NCI-H1417 (cell line): ENCODE data around the gene KRT27.
"Not testable (repeated sequence)": the region's sequence is repeated elsewhere in the genome, so short reads cannot be mapped to it uniquely, and the experiment has no call there.

Experiments
- DNase-seq, 3 experiments: peaks; one replicate each; lab custom pipeline; 2025; lab: John Stamatoyannopoulos, UW

Gene KRT27, protein sequence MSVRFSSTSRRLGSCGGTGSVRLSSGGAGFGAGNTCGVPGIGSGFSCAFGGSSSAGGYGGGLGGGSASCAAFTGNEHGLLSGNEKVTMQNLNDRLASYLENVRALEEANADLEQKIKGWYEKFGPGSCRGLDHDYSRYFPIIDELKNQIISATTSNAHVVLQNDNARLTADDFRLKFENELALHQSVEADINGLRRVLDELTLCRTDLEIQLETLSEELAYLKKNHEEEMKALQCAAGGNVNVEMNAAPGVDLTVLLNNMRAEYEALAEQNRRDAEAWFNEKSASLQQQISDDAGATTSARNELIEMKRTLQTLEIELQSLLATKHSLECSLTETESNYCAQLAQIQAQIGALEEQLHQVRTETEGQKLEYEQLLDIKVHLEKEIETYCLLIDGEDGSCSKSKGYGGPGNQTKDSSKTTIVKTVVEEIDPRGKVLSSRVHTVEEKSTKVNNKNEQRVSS

DNA sequence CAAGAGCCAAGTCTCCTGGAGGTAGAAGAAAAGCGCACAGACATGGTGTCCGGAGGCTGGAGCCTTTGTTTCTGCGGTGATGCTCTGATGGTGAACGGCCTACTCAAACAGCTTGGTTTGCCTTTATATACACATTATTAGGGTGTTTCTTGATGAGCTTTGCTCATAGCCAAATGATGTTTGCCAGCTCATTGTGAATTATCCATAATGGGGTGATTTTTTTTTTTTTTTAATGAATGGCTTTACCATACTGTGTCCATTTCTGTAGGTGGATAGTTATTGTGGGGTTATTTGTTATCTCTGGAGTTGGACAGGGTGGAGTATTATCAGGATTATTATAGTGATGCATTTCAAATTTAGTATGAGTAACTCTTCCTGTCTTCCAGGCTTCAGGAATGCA, at the start of gene KRT27:
TSS of gene KRT27 (minus strand) at position 101 of the 400 bp plus-strand sequence. CDS start at position 44, 57 bp downstream.
- no peak for DNase-seq

DNA sequence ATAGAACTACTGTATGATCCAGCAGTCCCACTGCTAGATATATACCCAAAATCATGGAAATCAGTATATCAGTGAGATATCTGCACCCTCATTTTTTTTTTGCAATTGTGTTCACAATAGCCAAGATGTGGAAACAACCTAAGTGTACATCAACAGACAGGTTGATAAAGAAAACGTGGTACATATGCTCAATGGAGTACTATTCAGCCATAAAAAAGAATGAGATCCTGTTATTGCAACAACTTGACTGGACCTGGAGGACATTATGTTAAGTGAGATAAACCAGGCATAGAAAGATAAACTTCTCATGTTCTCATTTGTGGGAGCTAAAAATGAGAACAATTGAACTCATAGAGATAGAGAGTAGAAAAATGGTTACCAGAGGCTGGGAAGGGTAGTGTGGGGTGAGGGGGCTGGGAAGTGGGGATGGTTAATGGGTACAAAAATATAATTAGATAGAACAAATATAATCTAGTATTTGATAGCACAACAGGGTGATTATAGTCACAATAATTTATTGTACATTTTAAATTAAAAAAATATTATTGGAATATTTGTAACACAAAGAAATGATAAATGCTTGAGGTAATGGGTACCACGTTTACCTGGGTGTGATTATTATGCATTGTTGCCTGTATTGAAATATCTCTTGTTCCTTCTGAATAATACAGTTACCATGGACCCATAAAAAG, 47.9 kb upstream of the KRT27 start:
- no peak for DNase-seq

DNA sequence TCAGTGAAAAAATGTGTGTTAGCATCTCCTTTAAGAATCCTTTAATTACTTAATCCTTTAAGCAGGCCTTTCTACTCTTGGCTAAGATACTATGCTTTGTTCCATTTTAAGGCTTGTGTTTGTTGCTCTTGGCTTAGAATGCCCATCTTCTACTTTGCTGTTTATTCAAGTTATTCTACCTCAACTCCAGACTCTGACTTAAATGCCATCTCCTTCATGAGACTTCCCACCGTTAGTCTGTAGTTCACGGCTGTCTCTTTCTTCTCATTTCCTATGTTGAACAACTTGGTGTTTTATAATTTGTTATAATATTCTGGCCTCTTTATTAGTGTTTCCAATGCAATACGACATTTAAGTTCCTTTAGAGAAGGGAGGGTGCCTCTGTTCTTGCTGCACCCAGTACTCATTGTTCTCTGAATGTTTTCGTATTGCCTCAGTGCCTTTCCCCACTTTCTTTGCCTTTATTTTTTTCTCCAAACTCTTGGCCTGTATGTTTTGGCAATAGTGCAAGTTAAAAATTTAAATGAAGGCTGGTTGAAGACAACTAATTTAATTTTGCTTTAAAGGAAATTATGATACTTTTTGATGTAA, 46.2 kb upstream of the KRT27 start:
- DNase-seq: no peak

DNA sequence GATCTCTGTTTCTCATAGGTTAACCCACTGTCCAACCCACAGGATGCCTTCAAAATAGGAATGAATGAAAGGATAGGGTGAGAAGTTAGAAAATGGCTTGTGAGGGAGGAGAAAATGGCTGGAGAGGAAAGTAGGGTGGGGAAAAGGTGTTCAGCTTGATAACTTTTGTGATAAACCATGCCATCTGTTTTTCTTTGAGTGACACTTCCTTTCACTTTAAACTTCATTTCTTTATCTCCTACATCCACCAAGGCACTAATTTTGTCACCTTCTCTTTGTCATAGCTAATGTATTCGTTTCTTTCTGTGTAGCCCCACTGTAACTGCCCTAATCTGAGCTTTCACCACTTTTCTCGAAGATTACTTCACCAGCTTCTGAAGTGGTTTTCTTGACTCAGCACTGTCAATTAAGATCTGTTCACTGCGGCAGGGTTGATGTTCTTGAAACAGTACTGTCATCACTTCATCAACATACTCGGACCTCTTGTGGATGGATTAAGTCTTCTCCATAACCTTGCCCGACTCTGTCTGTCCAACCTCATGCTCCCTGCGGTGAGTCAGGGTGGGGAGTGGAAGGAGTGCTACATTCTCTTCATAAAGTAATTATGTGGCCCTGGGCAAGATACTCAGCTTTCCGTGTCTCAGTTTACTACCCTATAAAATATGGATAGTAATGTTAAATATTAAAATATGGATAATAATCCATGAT, 45.5 kb upstream of the KRT27 start:
- no peak for DNase-seq

DNA sequence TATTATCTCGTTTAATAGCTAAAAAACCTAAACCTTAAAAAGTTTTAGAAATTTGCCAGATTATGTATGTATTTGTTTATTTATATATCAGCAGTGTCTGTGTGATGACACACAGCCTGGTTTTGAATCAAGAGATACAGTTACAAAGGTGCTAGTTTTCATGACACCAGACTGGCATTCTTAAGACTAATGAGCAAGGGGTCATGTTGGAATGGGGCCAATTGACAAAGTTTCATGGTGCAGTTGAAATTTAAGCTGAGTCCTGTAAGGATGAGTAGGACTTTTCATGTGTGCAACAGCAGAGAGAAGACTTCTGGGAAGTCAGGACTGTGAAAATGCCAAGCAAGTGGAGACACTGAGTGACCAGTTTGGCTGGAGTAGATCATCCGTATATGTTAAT, 43.2 kb upstream of the KRT27 start:
- no peak for DNase-seq

DNA sequence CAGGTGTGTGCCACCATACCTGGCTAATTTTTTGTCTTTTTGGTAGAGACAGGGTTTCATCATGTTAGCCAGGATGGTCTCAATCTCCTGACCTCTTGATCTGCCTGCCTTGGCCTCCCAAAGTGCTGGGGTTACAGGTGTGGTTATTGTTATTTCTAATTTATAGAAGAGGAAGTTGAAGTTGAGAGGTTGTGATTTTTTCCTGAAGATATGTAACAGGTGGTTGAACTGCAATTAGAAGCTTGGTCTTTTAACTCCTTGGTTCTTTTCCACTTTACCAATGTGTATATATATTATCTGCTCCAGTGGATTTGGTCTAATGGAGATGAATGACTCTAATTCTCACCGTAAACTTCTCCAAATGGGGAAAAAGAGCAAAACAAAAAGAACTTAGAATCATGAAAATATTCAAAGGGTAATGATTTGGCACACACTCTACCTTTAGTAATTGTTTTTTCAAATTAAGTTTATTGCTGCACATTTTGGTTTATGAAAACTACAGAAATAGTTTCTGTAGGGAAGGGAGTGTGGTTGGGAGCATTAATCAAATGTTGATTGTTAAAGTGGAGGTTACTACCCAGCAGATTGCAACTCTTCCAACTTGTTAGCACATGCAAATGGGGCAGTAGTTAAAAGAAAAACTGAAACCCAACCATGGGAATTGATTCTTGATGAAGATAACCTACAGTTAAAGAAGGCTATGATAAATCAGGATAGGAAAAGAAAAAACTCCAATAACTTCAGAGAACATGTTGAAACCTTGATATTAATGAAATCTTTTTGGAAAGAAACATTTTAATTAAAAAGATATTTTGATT, 41.9 kb upstream of the KRT27 start:
- DNase-seq: no peak

DNA sequence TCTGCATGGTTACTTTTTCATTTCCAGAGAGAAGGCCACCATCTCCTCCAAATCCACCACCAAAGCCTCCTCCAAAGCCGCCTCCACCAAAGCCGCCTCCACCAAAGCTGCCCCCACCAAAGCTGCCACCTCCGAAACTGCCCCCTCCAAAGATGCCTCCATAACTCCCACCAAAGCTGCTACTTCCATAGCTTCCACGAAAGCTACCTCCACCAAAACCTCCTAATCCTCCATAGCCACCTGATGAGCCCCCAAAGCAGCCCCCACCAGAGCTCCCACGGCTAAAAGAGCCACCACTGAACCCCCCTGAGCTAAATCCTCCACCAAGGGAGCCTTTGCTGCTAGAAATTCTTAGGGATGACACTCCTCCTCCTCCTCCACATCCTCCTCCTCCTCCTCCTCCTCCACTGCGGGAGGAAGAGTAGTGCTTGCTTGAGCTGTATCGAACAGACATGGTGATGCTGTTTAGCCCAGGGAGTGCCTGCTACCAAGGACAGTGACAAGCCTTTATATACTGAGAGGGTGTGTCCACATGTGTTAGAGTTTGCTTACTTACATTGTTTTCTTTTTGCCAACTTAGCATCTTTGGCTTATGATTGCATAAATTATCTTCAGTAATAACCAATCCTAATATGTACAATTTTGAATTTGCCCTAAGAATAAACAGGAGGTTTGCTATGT, 39.9 kb upstream of the KRT27 start, which contains the start of gene KRT10:
TSS of gene KRT10 (minus strand) at position 483 of the 681 bp plus-strand sequence. CDS start at position 454, 29 bp downstream.
- DNase-seq: no peak

DNA sequence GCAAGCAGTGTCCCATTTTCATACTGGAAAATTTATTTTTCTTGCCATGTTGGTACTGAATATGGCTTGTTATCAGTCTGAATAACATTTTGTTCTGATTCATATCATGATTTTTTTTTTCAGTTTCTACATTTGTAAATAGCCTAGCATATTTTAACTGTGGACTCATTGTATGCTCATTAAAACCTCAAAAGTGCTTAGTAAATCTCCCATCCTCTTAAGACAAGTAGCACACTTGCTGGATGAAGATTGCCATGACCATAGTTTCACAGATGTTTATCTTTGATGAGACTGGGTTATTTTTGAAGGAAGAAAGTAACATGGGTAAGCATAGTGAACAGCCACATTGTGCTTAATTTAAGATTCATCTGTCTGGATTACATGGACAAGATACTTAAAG, 39.2 kb upstream of the KRT27 start:
- no peak for DNase-seq

DNA sequence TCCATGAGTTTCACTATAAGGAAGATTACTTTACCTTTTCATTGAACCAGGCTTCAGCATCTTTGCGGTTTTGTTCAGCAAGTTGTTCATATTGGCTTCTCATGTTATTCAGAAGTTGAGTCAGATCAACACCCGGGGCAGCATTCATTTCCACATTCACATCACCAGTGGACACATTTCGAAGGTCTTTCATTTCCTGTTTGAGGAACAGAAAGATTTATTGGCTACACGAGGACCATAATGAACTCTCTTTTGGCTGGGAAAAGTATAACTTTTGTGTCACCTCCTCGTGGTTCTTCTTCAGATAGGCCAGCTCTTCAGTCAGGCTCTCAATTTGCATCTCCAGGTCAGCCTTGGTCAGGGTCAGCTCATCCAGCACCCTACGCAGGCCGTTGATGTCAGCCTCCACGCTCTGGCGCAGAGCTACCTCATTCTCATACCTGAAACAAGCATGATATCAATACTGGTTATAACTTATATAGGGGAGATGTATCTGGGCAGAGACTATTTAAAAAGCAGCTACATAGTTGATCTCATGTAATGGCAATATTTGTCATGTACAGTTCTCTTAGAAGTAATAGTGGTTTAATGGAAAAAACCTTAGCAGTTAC, 38.0 kb upstream of the KRT27 start:
- no peak for DNase-seq

DNA sequence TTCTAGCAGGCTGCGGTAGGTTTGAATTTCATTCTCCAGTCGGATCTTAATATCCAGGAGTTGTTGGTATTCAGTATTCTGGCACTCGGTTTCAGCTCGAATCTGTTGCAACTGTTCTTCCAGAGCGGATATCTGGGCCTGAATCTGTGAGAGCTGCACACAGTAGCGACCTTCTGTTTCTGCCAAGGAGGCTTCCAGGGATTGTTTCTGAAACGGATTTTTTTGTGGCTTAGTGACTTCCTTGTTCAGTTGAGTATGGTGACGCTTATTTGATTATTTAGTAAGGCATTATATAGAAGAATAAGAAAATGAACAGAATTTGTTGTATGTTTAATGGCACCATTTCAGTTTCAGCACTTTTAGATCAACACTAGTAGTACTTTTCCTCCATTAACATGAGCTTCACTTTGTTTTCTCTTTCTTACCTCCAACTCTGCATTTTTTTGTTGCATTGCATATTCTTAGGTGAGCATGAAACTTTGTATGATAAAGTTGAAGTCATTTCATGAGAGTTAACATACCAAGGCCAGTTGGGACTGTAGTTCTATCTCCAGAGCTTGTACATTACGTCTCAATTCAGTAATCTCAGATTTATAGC, 37.3 kb upstream of the KRT27 start:
- DNase-seq: peak in 2 of 3 experiments; percentile 12 to 66

DNA sequence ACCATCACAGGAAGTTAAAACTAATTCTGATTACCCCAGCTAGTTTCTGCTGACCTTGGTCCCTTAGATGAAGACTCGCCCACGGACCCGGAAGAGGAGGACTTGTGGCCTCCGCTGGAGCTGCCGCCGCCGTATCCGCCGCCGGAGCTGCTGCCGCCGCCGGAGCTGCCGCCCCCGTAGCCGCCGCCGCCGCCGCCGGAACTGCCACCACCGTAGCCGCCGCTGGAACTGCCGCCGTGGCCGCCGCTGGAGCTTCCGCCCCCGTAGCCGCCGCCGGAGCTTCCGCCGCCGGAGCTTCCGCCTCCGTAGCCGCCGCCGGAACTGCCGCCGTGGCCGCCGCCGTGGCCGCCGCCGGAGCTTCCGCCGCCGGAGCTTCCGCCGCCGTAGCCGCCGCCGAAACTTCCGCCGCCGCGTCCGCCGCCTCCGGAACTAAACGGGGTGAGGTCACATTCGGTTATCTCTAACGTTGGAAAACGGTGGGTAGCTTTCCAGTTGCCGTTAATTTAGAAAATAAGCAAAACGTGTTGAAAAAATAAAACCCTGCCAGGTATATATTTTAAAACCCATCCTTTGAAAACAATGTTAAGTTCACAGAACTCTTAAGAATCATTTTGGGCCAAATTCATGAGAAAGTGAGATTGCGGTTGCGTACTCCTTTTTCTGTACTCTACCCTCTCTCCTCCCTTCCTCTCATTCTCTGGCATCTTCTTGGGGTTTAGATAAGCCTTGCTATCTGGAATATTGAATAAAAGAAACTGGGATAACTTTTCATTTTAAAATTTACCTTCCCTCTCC, 36.6 kb upstream of the KRT27 start:
- DNase-seq: peak; percentile 72 to 83 (median 78)

DNA sequence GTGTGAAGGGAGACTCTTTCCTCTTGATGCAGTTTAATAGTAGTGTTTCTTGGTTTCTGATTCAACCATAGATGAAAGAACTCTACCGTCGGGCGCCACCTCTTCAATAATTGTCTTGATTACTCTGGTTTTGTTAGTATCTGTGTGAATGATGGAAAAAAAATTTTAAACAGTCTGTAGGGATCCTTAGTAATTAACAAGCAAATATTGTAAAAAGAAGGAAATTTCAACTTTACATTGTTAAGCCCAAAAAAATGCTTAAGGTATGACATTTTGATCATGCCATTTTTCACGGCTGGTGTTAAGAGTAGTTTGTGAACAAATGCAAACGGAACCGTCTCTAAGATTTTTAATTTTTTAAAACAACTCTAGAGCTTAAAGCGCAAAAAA, 36.0 kb upstream of the KRT27 start:
- DNase-seq: peak in 1 of 3 experiments; percentile 53

DNA sequence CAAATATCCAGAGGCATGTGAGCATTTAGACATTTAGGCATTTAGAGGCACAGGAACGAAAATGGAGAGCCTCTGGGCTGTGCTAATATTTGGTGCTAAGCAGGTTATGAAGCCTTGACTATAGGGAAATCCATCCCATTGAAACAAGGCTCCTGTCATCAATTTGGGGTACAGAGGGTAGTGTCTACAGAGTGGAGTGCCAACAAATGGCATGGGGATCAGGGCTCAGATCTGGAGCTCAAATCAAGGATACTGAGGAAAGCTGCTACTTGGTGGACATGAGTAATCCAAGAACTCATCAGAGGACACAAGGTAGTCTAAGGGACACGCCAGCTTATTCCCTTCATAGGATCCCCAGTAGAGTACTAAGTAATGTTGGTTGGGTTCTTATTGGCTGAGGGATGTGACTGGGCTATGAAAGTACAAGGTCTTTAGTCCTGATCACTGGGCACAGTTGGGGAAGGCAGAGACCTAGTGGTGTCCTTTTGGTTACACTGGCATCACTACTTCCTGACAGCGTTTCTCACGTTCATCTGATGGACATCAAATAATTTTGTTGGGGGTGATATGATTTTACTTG, 34.8 kb upstream of the KRT27 start:
- DNase-seq: no peak

DNA sequence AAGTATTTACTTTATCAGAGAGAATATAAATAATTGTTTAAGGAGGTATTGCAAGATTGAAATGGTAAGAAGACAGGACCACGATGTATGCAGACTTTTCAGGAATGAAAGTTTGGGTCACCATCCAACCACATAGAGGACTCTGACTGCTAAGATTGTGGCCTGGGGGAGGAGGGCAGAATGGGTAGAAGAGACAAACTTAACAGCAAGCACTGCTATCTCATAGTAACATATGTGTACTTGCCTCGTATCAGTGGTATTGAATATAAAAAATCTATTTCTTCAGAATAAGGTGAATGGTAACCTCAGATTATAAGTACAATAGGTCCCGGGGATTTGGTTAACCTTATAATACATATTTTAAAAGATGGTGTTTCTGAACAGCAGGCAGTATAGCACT, 34.2 kb upstream of the KRT27 start:
- no peak for DNase-seq

DNA sequence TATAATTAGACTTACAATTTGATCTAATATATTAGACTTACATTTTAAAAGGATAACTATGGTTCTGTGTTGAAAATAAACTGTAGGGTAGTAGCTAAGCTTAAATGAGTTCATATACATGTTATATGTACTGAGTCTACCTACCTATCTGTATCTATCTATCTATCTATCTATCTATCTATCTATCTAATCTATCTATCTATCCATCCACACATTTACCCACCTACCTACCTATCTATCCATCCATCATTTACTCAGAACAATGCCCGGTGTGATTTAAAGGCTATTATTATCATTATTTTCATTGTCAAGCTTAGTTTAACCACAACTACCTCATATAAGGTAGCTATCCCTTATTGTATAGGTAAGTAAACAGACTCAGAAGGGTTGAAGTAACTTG, 33.0 kb upstream of the KRT27 start:
- no peak for DNase-seq

DNA sequence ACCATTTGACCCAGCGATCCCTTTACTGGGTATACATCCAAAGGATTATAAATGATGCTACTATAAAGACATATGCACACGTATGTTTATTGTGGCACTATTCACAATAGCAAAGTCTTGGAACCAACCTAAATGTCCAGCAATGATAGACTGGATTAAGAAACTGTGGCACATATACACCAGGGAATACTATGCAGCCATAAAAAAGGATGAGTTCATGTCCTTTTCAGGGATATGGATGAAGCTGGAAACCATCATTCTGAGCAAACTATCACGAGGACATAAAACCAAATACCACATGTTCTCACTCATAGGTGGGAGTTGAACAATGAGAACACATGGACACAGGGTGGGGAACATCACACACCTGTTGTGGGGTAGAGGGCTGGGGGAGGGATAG, 32.3 kb upstream of the KRT27 start:
- DNase-seq: not testable (repeated sequence)

DNA sequence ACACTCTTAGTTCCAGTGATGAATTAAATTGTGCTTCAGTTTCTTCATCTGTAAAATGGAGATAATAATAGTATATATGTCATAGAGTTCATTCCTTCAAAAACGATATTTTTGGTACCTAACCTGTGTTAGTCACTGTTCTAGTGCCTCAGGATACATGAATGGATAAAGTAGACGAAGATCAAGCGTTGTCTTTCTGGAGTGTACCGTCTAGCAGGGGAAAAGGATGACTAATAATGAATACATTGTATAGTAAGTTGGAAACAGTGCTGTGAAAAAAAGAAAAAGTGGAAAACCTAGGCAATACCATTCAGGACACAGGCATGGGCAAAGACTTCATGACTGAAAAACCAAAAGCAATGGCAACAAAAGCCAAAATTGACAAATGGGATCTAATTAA, 31.5 kb upstream of the KRT27 start:
- DNase-seq: no peak

DNA sequence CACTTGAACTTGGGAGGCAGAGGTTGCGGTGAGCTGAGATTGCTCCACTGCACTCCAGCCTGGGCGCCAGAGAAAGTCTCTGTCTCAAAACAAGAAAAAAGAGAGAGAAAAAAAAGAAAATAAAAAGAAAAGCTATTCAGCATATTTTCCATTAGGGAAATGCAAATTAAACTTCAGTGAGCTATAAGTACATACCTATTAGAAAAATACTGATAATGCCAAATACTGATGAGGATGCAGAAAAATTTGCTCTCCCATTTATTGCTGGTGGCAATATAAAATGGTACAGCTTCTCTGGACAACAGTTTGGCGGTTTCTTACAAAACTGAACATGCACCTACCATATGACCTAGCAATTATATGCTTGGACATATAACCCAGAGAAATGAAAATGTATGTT, 30.3 kb upstream of the KRT27 start:
- DNase-seq: no peak

DNA sequence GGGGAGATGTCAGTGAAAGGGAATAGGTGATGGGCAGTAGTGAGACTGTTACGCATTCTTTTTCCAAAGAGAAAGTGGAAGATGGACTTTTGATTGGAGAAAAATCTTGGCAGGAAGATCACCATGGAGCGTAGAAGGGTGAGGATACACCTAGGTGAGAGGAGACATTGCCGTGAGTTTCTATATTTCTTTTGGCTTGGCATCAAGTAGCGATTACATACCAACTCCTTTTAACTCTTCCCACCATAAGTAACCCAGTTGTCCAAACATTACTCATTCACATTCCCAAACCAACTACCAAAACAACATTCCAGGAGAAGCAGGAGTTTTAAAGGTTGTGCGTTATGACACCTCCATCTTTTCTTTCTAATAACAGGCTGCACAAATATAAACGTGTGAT, 28.1 kb upstream of the KRT27 start:
- DNase-seq: no peak
